ENCODE results near the gene SLC48A1. TPM values are rescaled to one million over a fixed set of nuclear protein-coding genes. Genes with fewer than 3 reads are reported as not detected.

Gene SLC48A1
- total and polyA plus RNA-seq, 2 donors (not counting 3 experiments of a cell fraction or from before 2014, with no cell fraction given) = 17.3 to 20.3 TPM

GRCh38 chr12:47739297-47739696 lies 33.7 kb upstream of the SLC48A1 start:
- TF ChIP-seq GATA2 (IDR thresholded peaks at IDR 0.05; ENCODE audit: insufficient read depth, insufficient read length, low read depth, low read length) (no peak), POLR2AphosphoS5 (IDR thresholded peaks at IDR 0.05; ENCODE audit: insufficient read depth, low read depth, low read length) (no peak), JUN (IDR thresholded peaks at IDR 0.05; ENCODE audit: borderline replicate concordance, insufficient read depth, insufficient read length, low read depth) (no peak), FOS (IDR thresholded peaks at IDR 0.05; ENCODE audit: borderline replicate concordance, insufficient read depth, low read length) (no peak), POLR2A (IDR thresholded peaks at IDR 0.05; ENCODE audit: low read depth, low read length) (no peak)
- no peaks in the 10 kb centered on the region for H4K20me1 ChIP-seq (replicated peaks; ENCODE audit: control insufficient read depth, extremely low read depth, insufficient read depth, low read length)
- peaks cover 0 to 16% of the 10 kb centered on the region in 2 experiments for H3K36me3 ChIP-seq (ENCODE audit: control insufficient read depth in 2 of 2, extremely low read depth in 1 of 2, insufficient read depth in 2 of 2, low read length in 2 of 2)
- BruUV-seq (replicated peaks) = no TSS peak
- no peaks in the 10 kb centered on the region for H3K9me3 ChIP-seq (replicated peaks; ENCODE audit: control insufficient read depth, insufficient read depth, low read length)
- ChIA-PET CTCF (interaction anchor here (1.9 to 10.4 kb wide), 4 partner anchors 18 to 98 kb away, joined by 5 to 385 read pairs (median 118); partner anchors contain the start of genes RAPGEF3 and SLC48A1), POLR2A (interaction anchor here (2.5 kb wide), 1 partner anchor 19 kb away, joined by 11 read pairs; the partner anchor contains the start of gene RAPGEF3)
- no peak overlapping the region for H3K9ac ChIP-seq (replicated peaks; ENCODE audit: extremely low read depth, insufficient read depth, low read length)
- dilution Hi-C loops (cut with MboI; ENCODE audit: extremely low pct_ligation_motif_present, low sequenced_read_pairs) (no loop called here), intact Hi-C loops (cut with micrococcal nuclease) (no loop called here)
- DNase-seq (ENCODE audit: low read depth, low spot score) (no peak), FAIRE-seq (no peak)
- H3K79me2 ChIP-seq (ENCODE audit: control insufficient read depth, insufficient read depth, low read length) = no peaks in the 10 kb centered on the region
- H3K4me2 ChIP-seq (ENCODE audit: insufficient read depth, low read length) = no peak overlapping the region
- H3K9me1 ChIP-seq (replicated peaks; ENCODE audit: control insufficient read depth, extremely low read depth, insufficient read depth, low read length) = no peaks in the 10 kb centered on the region
- no peak overlapping the region for H3K4me3 ChIP-seq (replicated peaks in 1 of 3; ENCODE audit: insufficient read depth in 1 of 3, low read depth in 1 of 3, low read length in 3 of 3)
- H2AFZ ChIP-seq (ENCODE audit: low read depth, low read length) = no peak overlapping the region
- H3K4me1 ChIP-seq (ENCODE audit: control insufficient read depth, extremely low read depth, insufficient read depth, low read length) = peaks cover 14% of the 10 kb centered on the region
- no peaks in the 10 kb centered on the region for H3K27me3 ChIP-seq (ENCODE audit: control insufficient read depth in 2 of 2, insufficient read depth in 2 of 2, low read length in 2 of 2)
- no peak overlapping the region for H3K27ac ChIP-seq (ENCODE audit: insufficient read depth, low read depth, low read length)

DNA sequence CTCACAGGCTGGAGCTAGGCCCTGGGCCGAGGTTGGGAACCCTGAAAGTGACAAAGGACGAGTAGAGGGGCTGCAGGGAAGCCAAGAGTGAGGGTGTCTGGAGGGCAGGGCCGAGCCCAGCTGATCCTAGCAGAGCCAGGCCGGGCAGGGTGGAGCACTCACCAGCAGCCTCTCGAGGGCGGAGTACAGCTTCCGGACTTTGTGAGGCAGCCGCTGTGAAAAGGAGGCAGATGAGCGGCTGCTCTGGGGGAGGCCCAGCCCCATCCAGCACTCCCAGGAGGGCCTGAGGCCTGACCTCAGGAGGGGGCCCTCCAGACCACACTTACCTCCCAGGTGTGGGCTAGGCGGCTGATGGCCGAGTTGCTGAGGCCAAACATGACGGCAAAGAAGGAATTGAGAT lies 33.1 kb upstream of the SLC48A1 start:
- dilution Hi-C loops (cut with MboI; ENCODE audit: extremely low pct_ligation_motif_present, low sequenced_read_pairs) = no loop called here
- DNase-seq (ENCODE audit: low read depth, low spot score) = no peak

More for the DNA sequence above, 33.1 kb upstream of the SLC48A1 start:
- Histone ChIP-seq H3K4me3 (replicated peaks in 1 of 3; ENCODE audit: insufficient read depth in 1 of 3, low read depth in 1 of 3, low read length in 3 of 3) (no peak overlapping the region), H3K4me2 (ENCODE audit: insufficient read depth, low read length) (no peak overlapping the region), H2AFZ (ENCODE audit: low read depth, low read length) (no peak overlapping the region), H3K36me3 (ENCODE audit: control insufficient read depth in 2 of 2, extremely low read depth in 1 of 2, insufficient read depth in 2 of 2, low read length in 2 of 2) (peaks cover 0 to 16% of the 10 kb centered on the region in 2 experiments), H3K27me3 (ENCODE audit: control insufficient read depth in 2 of 2, insufficient read depth in 2 of 2, low read length in 2 of 2) (no peaks in the 10 kb centered on the region), H3K9me3 (replicated peaks; ENCODE audit: control insufficient read depth, insufficient read depth, low read length) (no peaks in the 10 kb centered on the region), H3K27ac (ENCODE audit: insufficient read depth, low read depth, low read length) (no peak overlapping the region), H3K9me1 (replicated peaks; ENCODE audit: control insufficient read depth, extremely low read depth, insufficient read depth, low read length) (no peaks in the 10 kb centered on the region), H4K20me1 (replicated peaks; ENCODE audit: control insufficient read depth, extremely low read depth, insufficient read depth, low read length) (no peaks in the 10 kb centered on the region), H3K79me2 (ENCODE audit: control insufficient read depth, insufficient read depth, low read length) (no peaks in the 10 kb centered on the region), H3K4me1 (ENCODE audit: control insufficient read depth, extremely low read depth, insufficient read depth, low read length) (peaks cover 14% of the 10 kb centered on the region), H3K9ac (replicated peaks; ENCODE audit: extremely low read depth, insufficient read depth, low read length) (no peak overlapping the region)
- ChIA-PET CTCF (interaction anchor here (1.9 to 10.4 kb wide), 6 partner anchors 17 to 100 kb away, joined by 5 to 385 read pairs (median 134); partner anchors contain the start of genes RAPGEF3 and SLC48A1), POLR2A (interaction anchor here (2.5 kb wide), 1 partner anchor 18 kb away, joined by 11 read pairs; the partner anchor contains the start of gene RAPGEF3)
- no TSS peak for BruUV-seq (replicated peaks)
- FAIRE-seq = no peak
- intact Hi-C loops (cut with micrococcal nuclease) = no loop called here
- TF ChIP-seq MYC (IDR thresholded peaks at IDR 0.05; ENCODE audit: low read depth, low read length) (no peak), GATA2 (IDR thresholded peaks at IDR 0.05; ENCODE audit: insufficient read depth, insufficient read length, low read depth, low read length) (no peak), JUN (IDR thresholded peaks at IDR 0.05; ENCODE audit: borderline replicate concordance, insufficient read depth, insufficient read length, low read depth) (no peak), FOS (IDR thresholded peaks at IDR 0.05; ENCODE audit: borderline replicate concordance, insufficient read depth, low read length) (no peak), EZH2 (IDR thresholded peaks at IDR 0.05; ENCODE audit: borderline replicate concordance, low read depth, low read length, severe bottlenecking) (no peak), POLR2A (IDR thresholded peaks at IDR 0.05; ENCODE audit: low read depth, low read length) (no peak)
- TF ChIP-seq, protein P1, sequence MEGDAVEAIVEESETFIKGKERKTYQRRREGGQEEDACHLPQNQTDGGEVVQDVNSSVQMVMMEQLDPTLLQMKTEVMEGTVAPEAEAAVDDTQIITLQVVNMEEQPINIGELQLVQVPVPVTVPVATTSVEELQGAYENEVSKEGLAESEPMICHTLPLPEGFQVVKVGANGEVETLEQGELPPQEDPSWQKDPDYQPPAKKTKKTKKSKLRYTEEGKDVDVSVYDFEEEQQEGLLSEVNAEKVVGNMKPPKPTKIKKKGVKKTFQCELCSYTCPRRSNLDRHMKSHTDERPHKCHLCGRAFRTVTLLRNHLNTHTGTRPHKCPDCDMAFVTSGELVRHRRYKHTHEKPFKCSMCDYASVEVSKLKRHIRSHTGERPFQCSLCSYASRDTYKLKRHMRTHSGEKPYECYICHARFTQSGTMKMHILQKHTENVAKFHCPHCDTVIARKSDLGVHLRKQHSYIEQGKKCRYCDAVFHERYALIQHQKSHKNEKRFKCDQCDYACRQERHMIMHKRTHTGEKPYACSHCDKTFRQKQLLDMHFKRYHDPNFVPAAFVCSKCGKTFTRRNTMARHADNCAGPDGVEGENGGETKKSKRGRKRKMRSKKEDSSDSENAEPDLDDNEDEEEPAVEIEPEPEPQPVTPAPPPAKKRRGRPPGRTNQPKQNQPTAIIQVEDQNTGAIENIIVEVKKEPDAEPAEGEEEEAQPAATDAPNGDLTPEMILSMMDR (IDR thresholded peaks at IDR 0.05; ENCODE audit: extremely low read depth in 1 of 2, insufficient read depth in 1 of 2, low read depth in 1 of 2, low read length in 2 of 2) = no peak

Measured in endothelial cell of umbilical vein (primary cell).